GM12891 (cell line): ENCODE results near the gene SPOCK1.
"Not testable (repeated sequence)": the region's sequence is repeated elsewhere in the genome, so short reads cannot be mapped to it uniquely, and the experiment has no call there.

Experiments
- DNase-seq: peaks from one replicate; pipeline ENCODE4 v3.0.0; 2011; ENCODE audit warnings: low spot score; ENCODE audit not compliant: insufficient read length
- FAIRE-seq: peaks from 2 replicates; lab custom pipeline; 2011; peaks lifted over from hg19 to GRCh38; lab: Jason Lieb, UNC
- PAX5 ChIP-seq: IDR thresholded peaks from 2 replicates; pipeline ENCODE4 v1.6.1; 2011; ENCODE audit warnings: low read length, moderate library complexity, mild to moderate bottlenecking; ENCODE audit not compliant: insufficient read depth, severe bottlenecking
- POLR2A ChIP-seq: IDR thresholded peaks from 2 replicates; pipeline ENCODE4 v1.6.1; 2011; ENCODE audit warnings: low read depth, low read length, control low read depth
- POLR2AphosphoS5 ChIP-seq: IDR thresholded peaks from 2 replicates; pipeline ENCODE4 v1.6.1; 2011; ENCODE audit warnings: low read depth, low read length, control low read depth
- POU2F2 ChIP-seq: IDR thresholded peaks from 2 replicates; pipeline ENCODE4 v1.6.1; 2011; ENCODE audit warnings: low read depth, mild to moderate bottlenecking, control low read depth, low read length, moderate library complexity
- SPI1 ChIP-seq: IDR thresholded peaks from 2 replicates; pipeline ENCODE4 v1.6.1; 2011; ENCODE audit warnings: low read depth, low read length, control low read depth
- TAF1 ChIP-seq: IDR thresholded peaks from 2 replicates; pipeline ENCODE4 v1.6.1; 2011; ENCODE audit warnings: low read depth, low read length, control low read depth

The SPOCK1 gene

GRCh38 chr5:137250421-137250820 lies 248.7 kb downstream of the SPOCK1 start:
- TF ChIP-seq SPI1 = no peak
- DNase-seq (no peak), FAIRE-seq (no peak)

DNA sequence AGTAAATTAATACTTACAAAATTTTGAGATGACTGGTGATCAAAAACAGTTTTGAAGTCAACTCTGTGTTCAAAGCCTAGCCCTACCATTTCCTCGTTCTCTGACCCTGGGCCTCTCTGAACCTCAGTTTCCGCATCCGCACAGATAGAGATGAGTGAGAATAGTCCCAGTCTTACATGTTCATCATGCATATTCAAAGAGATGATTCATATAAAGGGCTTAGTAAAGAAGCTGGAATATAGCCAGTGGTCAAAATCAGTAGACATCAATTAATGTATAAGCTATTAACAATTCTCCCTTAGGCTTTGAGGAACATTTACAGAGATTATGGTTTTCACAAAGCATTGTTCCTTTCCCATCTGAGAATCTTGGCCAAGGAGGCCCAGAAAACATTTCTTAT lies 250.6 kb downstream of the SPOCK1 start:
- TF ChIP-seq POU2F2 (no peak), PAX5 (no peak), SPI1 (no peak), TAF1 (no peak)
- DNase-seq = no peak
- FAIRE-seq = no peak

- no peak for DNase-seq
- FAIRE-seq = no peak
- TF ChIP-seq POLR2AphosphoS5 = no peak
These were observed 253.7 kb downstream of the SPOCK1 start for GRCh38 chr5:137245438-137245837.

- TF ChIP-seq POLR2A (no peak), SPI1 (no peak), TAF1 (no peak), POU2F2 (no peak), POLR2AphosphoS5 (no peak), PAX5 (no peak)
- DNase-seq = no peak
- FAIRE-seq = no peak
These were observed 258.8 kb downstream of the SPOCK1 start for GRCh38 chr5:137240285-137240684.

GRCh38 chr5:137236849-137237507 lies 262.1 kb downstream of the SPOCK1 start:
- FAIRE-seq = no peak
- no peak for TF ChIP-seq SPI1
- no peak for TF ChIP-seq POU2F2
- no peak for TF ChIP-seq POLR2AphosphoS5
- TF ChIP-seq TAF1 = no peak
- TF ChIP-seq POLR2A = no peak
- no peak for TF ChIP-seq PAX5

GRCh38 chr5:137236252-137236651 lies 262.9 kb downstream of the SPOCK1 start:
- no peak for DNase-seq
- FAIRE-seq = no peak
- no peak for TF ChIP-seq POU2F2
- TF ChIP-seq TAF1 = no peak
- no peak for TF ChIP-seq PAX5
- TF ChIP-seq POLR2AphosphoS5 = no peak
- TF ChIP-seq SPI1 = no peak
- no peak for TF ChIP-seq POLR2A

More at GRCh38 chr5:137236849-137237507, 262.1 kb downstream of the SPOCK1 start:
- DNase-seq = no peak

DNA sequence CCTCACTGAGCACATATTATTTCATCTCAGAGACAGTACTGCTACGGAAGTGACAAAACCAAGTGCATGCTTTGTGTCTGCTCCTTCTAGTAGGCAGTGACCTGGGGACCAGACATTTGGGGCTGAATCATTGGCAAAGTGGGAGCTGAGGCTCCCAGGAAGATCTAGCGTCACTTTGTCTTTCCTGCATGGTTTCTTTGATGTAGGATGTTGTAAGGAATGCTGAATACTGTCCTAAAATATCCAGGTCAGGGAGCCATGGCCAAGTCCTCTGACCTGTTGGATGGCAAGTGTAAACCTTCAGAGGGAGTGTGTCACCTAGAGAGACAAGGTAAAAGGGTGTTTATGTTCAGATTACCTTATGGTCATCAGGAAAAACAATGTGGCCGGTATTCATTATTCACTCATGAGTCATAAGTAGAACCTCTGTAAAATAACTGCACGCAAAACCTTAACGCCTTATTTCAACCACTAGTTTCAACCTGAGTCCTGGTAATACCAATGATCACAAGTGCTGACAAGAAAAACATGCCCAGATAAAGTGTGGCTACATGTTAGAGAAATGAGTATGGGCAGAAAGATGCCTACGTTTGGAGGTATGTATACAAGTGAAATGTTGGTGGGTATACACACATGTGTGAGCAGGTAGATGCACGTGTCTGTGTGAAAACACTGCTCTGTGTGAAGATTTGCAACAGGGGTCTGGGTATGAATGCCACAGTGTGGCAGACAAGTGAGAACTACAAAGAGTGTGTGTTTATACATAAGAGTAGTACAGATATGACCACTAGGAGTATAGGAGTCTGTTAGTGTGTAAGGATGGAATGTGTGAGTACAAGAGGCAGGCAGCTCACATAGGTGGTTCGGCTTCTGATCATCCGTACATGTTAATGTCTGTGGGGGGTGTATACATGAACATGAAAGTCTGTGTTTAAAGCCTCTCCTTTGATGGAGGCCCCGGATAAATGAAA lies 263.9 kb downstream of the SPOCK1 start:
- FAIRE-seq = no peak
- TF ChIP-seq TAF1 (no peak), PAX5 (no peak), SPI1 (no peak), POU2F2 (no peak), POLR2AphosphoS5 (no peak), POLR2A (no peak)
- DNase-seq = no peak

DNA sequence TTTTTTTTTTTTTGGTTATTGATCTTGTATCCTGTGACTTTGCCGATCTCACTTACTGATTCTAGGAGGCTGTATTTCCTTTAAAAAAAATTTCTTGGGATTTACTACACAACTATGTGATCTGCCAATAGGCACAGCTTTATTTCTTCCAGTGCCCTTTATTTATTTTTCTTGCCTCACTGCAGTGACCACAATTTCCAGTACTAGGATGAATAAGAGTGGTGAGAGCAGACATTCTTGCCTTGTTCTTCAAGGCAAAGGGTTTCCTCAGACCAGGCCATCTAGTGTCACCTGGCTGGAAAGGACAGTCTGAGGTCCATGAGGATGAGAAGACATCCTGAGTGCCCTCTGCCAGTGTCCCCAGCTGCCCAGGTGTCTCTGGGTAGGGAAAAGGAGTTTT lies 265.4 kb downstream of the SPOCK1 start:
- no peak for DNase-seq
- no peak for TF ChIP-seq SPI1
- TF ChIP-seq POLR2A = no peak
- TF ChIP-seq POLR2AphosphoS5 = no peak
- no peak for TF ChIP-seq TAF1
- no peak for FAIRE-seq

- FAIRE-seq, DNase-seq: not testable (repeated sequence)
These were observed 265.8 kb downstream of the SPOCK1 start for GRCh38 chr5:137233304-137233703.

DNA sequence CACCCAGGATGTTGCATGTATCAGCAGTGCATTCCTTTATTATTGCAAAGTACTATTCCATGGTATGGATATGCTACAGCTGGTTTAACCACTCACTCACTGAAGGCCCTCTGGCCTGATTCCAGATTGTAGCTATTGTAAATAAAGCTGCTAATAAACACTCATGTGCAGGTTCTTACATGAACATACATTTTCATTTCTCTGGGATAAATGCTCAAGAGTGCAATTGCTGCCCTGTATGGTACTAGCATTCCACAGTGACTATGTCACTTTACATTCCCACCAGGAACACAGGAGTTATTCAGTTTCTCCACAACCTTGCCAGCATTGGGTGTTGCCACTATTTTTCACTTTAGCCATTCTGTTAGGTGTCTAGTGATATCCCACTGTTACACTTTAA lies 267.6 kb downstream of the SPOCK1 start:
- no peak for TF ChIP-seq POLR2A
- no peak for TF ChIP-seq TAF1
- no peak for TF ChIP-seq SPI1
- no peak for TF ChIP-seq POLR2AphosphoS5
- no peak for TF ChIP-seq POU2F2
- no peak for TF ChIP-seq PAX5
- FAIRE-seq (peak; percentile 20), DNase-seq (no peak)

DNA sequence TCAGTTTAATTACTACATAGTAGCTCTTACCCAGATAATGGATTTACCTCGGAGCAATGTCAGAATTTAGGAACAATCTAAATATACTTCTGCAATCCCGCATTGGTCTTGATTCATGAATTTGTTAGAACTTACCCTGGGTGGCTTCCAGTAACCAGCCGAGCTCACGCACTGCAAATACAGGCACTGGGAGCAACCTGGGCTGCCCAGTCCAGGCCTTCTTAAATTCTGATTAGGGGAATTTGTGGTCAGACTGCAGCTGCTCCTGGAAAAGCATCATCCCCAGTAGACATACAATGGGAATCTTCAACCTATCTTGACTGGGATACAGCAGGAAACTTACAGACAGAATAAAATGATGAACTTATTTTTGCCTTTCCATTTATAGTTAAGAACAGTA lies 270.3 kb downstream of the SPOCK1 start:
- FAIRE-seq (no peak), DNase-seq (no peak)
- TF ChIP-seq POU2F2 = no peak
- no peak for TF ChIP-seq PAX5
- TF ChIP-seq SPI1 = no peak
- TF ChIP-seq POLR2AphosphoS5 = no peak
- TF ChIP-seq TAF1 = no peak
- no peak for TF ChIP-seq POLR2A
